Ovary (tissue), 9 donors: ENCODE data around the gene ZNF586. TPM values are rescaled to one million over a fixed set of nuclear protein-coding genes. Genes with fewer than 3 reads are reported as not detected.
"Not testable (repeated sequence)": the region's sequence is repeated elsewhere in the genome, so short reads cannot be mapped to it uniquely, and the experiment has no call there.

Experiments used
- DNase-seq, 5 donors: peaks; one replicate each; pipeline ENCODE4 v3.0.0-alpha.2; 2019 to 2020
- H3K27ac ChIP-seq, 2 donors: fragments of 200-600 bp; one replicate each; pipeline versions ENCODE4 v1.5.1 to v1.8.0; 2019 to 2022
- H3K27me3 ChIP-seq: fragments of 200-600 bp; one replicate; pipeline ENCODE4 v1.8.0; 2022
- H3K36me3 ChIP-seq: fragments of 200-600 bp; sonication (generic); one replicate; pipeline ENCODE4 v1.5.1; 2019
- H3K4me1 ChIP-seq: one replicate; pipeline ENCODE4 v1.8.1; 2013; ENCODE audit warnings: mild to moderate bottlenecking, moderate library complexity; ENCODE audit not compliant: insufficient read depth
- H3K4me3 ChIP-seq: fragments of 200-600 bp; sonication (generic); one replicate; pipeline ENCODE4 v1.5.1; 2017
- H3K9me3 ChIP-seq, 2 donors: fragments of 200-600 bp in 1 of 2; sonication (generic) in 1 of 2; one replicate each; pipeline versions ENCODE4 v1.5.1 to v1.8.1; 2013 to 2019; ENCODE audit warnings: mild to moderate bottlenecking in 1 of 2, moderate library complexity in 1 of 2
- EP300 ChIP-seq: sonication (generic); formaldehyde crosslinking; IDR thresholded peaks from one replicate; pipeline ENCODE4 v1.6.1; 2017; ENCODE audit warnings: antibody characterized with exemption
- POLR2A ChIP-seq: fragments of 450-650 bp; IDR thresholded peaks from one replicate; pipeline ENCODE4 v1.6.1; 2017; ENCODE audit warnings: antibody characterized with exemption, mild to moderate bottlenecking, moderate library complexity
- WGBS, 3 donors: extraction: QIAGEN DNeasy Blood & Tissue Kit in 1 of 3; methylation state at CpG; one replicate each; pipeline versions ENCODE4 v1.1.5 to v1.1.7; 2013 to 2017; 5-methylcytosine and 5-hydroxymethylcytosine counted together
- intact Hi-C, 4 donors: fragments of 100-400 bp; cut with DNase I; formaldehyde crosslinking; loops; one replicate each; pipeline versions ENCODE4 v1.11.0 to v1.15.1; 2022 to 2023
- polyA plus RNA-seq, 2 donors: library from polyadenylated mRNA; stranded (reverse); fragments of 200-250 nt in 1 of 2; fragments of 350-450 nt in 1 of 2; fragmentation: Illumina TruSeq in 1 of 2; extraction: RNeasy Lipid Tissue Mini Kit (QIAGEN cat#74804) in 1 of 2; gene quantifications; one replicate each; pipeline ENCODE4 v1.2.3, GENCODE V29; 2013 to 2014
- total RNA-seq, 7 donors: library from RNA; depleted of rRNA in 2 of 7; stranded (reverse); fragments of >200 nt in 2 of 7; fragmentation: NEBNext Ultra II Directional in 3 of 7; extraction: Animal tissue kit (Norgen Biotek cat#: 25700) in 3 of 7; gene quantifications; one replicate each; pipeline versions ENCODE4 v1.1.0 to v1.2.4, GENCODE V29; 2016 to 2023
- TF ChIP-seq, protein P1 (sequence below), 3 donors: fragments of 450-650 bp in 2 of 3; fragments of 200-600 bp in 1 of 3; IDR thresholded peaks; one replicate each; pipeline versions ENCODE4 v1.5.1 to v1.8.0; 2016 to 2022; ENCODE audit warnings: antibody characterized with exemption in 3 of 3, mild to moderate bottlenecking in 1 of 3
- donor health status: DM: no; HTN: no; CAD: no; lungs with moderate emphysema.
- donor health status: DM: no; HTN: no; CAD: no.
- donor health status: Bipolar disorder and iron deficiency.
- donor health status: DM: yes; HTN: yes; CAD: no.
- donor health status: DM: no; HTN: no; CAD: no.
- donor health status: DM: yes; HTN: yes; CAD: no.

The ZNF586 gene
- total and polyA plus RNA-seq, 9 donors = 7.9 to 21.7 (median 16.7) TPM

DNA sequence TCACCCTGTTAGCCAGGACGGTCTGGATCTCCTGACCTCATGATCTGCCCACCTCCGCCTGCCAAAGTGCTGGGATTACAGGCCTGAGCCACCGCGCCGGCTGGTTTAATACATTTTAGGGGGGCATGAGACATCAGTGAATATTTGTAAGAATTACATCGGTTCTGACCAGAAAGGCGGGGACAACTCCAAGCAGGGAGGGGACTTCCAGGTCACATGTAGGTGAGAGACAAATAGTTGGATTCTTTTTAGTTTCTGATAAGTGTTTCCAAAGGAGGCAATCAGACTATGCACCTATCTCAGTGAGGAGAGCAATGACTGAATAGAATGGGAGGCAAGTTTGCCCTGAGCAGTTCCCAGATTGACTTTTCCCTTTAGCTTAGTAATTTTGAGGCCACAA is 48.9 kb downstream of the ZNF586 start:
- Histone ChIP-seq H3K4me1 (peaks cover 8% of the 10 kb centered on the region), H3K4me3 (no peak overlapping the region), H3K27me3 (no peaks in the 10 kb centered on the region), H3K9me3 (no peaks in the 10 kb centered on the region), H3K27ac (no peak overlapping the region), H3K36me3 (no peaks in the 10 kb centered on the region)
- intact Hi-C loops = no loop called here
- WGBS, 3 donors = 88 to 93% (median 91%) methylated on average over 7 of the region's 7 CpGs
- DNase-seq = no peak
- TF ChIP-seq POLR2A = no peak
- TF ChIP-seq, protein P1, sequence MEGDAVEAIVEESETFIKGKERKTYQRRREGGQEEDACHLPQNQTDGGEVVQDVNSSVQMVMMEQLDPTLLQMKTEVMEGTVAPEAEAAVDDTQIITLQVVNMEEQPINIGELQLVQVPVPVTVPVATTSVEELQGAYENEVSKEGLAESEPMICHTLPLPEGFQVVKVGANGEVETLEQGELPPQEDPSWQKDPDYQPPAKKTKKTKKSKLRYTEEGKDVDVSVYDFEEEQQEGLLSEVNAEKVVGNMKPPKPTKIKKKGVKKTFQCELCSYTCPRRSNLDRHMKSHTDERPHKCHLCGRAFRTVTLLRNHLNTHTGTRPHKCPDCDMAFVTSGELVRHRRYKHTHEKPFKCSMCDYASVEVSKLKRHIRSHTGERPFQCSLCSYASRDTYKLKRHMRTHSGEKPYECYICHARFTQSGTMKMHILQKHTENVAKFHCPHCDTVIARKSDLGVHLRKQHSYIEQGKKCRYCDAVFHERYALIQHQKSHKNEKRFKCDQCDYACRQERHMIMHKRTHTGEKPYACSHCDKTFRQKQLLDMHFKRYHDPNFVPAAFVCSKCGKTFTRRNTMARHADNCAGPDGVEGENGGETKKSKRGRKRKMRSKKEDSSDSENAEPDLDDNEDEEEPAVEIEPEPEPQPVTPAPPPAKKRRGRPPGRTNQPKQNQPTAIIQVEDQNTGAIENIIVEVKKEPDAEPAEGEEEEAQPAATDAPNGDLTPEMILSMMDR (IDR thresholded peaks at IDR 0.05) = no peak
- TF ChIP-seq EP300 = no peak

DNA sequence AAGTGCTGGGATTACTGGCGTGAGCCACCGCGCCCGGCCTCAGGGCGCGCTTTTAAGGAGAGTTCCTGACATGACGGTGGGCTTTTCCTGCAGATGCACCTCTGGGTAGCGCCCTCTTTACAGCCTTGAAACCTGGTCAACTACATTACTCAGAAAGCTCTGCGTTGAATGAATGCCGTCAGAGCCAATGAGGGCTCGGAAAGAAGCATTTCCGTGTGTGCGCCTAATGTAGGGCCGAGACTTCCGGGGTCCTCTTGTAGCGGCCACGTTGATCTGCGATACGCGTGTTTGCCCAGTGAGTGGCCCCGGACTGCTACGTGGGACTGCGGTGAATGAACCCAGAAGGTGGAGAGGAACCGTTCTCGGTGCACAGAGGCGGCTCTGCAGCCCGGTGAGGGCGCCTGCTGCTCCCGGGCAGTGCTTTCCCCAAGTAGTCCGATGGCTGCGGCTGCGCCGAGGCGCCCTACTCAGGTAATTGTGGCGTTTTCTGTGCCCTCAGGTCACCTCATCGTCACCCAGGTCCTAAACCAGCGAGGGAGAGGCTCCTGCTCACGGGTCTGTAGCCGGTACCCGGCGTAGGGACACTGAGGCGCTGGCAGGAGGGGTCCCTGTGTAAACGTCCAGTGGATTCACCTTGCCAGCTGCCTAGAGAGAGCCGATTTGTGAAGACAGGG is 50.1 kb downstream of the ZNF586 start:
- intact Hi-C loops = no loop called here
- WGBS, 3 donors = 0% methylated on average over 43 to 44 of the region's 44 CpGs
- TF ChIP-seq POLR2A = peak; percentile 48
- no peak for TF ChIP-seq EP300
- no peaks in the 10 kb centered on the region for H3K9me3 ChIP-seq
- H3K4me1 ChIP-seq = peaks cover 4% of the 10 kb centered on the region
- no peaks in the 10 kb centered on the region for H3K27me3 ChIP-seq
- peak overlapping the region in 1 of 2 donors; percentile 26 for H3K27ac ChIP-seq
- peak overlapping the region; percentile 87 for H3K4me3 ChIP-seq
- no peaks in the 10 kb centered on the region for H3K36me3 ChIP-seq
- DNase-seq = peak; percentile 79 to 84 (median 81)

DNA sequence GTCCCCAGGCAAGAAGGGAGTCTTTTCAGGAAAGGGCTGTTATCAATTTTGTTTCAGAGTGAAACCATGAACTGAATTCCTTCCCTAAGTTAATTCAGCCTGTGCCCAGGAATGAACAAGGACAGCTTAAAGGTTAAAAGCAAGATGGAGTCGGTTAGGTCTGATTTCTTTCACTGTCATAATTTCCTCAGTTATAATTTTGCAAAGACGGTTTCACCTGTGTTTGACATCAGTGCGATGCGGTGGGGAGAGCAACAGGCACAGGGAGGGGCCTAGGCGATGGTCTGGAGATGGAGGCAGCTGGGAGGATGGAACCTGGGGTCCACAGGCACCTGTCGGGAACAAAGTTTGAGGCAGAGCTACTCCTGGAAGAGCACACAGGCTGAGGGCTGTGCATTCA is 51.1 kb downstream of the ZNF586 start:
- 47 to 69% (median 53%) methylated on average over 6 of the region's 6 CpGs for WGBS, 3 donors
- Histone ChIP-seq H3K4me1 (peaks cover 2% of the 10 kb centered on the region), H3K36me3 (no peaks in the 10 kb centered on the region), H3K4me3 (peak overlapping the region; percentile 87), H3K27me3 (no peaks in the 10 kb centered on the region), H3K9me3 (no peaks in the 10 kb centered on the region), H3K27ac (no peak overlapping the region)
- TF ChIP-seq, protein P1 (IDR thresholded peaks at IDR 0.05) = no peak
- no peak for TF ChIP-seq POLR2A
- TF ChIP-seq EP300 = no peak
- DNase-seq = no peak
- intact Hi-C loops = no loop called here

DNA sequence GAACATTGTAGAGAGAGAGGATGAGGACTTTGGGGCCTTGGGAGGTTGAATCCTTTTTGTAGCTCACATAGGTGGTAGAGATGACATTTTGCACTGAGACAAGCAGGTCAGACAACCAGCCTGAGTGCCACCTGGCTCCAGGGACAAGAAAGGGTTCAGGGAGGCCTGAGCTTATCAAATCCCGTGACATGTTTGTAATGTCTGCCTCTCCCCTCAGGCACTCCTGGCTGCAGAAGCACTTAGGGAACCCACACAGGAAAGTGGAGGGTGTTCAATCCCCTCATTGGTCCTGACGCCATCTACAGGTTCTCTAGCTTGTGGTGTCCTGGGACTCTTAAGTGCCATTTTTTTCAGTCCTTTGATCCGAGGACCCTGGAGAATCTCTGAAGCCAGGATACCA is 51.6 kb downstream of the ZNF586 start:
- H3K4me3 ChIP-seq, H3K36me3 ChIP-seq, H3K27me3 ChIP-seq, DNase-seq, H3K27ac ChIP-seq, intact Hi-C loops, H3K9me3 ChIP-seq, H3K4me1 ChIP-seq: not testable (repeated sequence)
- 55 to 77% (median 64%) methylated on average over 3 of the region's 3 CpGs for WGBS, 3 donors

DNA sequence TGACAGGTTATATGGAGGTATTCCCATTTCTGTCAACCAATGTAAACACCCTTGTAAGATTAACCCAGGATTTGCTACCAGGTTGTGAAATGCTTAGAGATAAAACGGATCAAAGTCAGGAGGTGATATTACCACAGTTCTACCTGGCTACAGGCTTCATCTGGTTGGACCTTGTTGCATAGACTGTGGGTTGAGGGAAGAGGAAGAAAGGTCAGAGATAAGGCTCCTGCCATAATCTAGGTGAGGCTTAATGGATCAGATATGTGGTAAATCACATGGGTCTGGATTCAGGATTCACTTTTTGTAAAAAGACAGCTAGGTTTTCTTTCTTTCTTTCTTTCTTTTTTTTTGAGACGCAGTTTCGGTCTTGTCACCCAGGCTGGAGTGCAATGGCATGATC is 52.0 kb downstream of the ZNF586 start:
- DNase-seq, H3K9me3 ChIP-seq, H3K36me3 ChIP-seq, H3K27me3 ChIP-seq, intact Hi-C loops, H3K4me1 ChIP-seq, H3K4me3 ChIP-seq, H3K27ac ChIP-seq: not testable (repeated sequence)
- 92 to 100% (median 100%) methylated on average over 2 to 3 of the region's 3 CpGs for WGBS, 3 donors

DNA sequence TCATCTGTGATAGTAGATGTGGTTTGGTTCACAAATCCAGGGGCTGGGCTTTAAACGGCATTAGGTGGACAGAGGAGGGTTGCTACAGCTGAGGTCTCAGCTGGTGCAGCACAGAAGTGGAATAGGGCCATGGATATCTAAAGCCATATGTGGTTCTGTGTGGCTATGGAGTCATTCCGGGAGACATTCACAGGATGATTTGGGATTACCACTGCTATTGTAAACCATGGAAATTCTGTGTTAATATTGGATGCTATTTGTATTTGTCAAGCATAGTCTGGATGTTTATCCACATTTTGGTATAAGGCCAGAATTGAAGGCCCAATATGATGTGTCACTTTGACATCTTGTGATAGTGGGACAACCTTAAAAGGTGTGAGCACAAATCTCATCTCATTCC is 53.7 kb downstream of the ZNF586 start:
- DNase-seq, H3K36me3 ChIP-seq, H3K4me3 ChIP-seq, H3K27me3 ChIP-seq, H3K4me1 ChIP-seq, H3K9me3 ChIP-seq, intact Hi-C loops, H3K27ac ChIP-seq: not testable (repeated sequence)
- WGBS, 3 donors = 60 to 77% (median 77%) methylated on average over 2 of the region's 2 CpGs

DNA sequence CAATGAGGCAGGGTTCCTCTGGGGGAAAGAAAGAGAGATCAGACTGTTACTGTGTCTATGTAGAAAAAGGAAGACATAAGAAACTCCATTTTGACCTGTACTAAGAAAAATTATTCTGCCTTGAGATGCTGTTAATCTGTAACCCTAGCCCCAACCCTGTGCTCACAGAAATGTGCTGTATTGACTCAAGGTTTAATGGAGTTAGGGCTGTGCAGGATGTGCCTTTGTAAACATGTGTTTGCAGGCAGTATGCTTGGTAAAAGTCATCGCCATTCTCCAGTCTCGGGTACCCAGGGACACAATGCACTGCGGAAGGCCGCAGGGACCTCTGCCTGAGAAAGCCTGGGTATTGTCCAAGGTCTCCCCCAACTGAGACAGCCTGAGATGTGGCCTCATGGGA is 54.1 kb downstream of the ZNF586 start:
- intact Hi-C loops = not testable (repeated sequence)
- 66 to 76% (median 75%) methylated on average over 4 of the region's 4 CpGs for WGBS, 3 donors

More for the DNA sequence above, 54.1 kb downstream of the ZNF586 start:
- not testable (repeated sequence) for H3K4me1 ChIP-seq, DNase-seq, H3K4me3 ChIP-seq, H3K36me3 ChIP-seq, H3K27me3 ChIP-seq, H3K27ac ChIP-seq, H3K9me3 ChIP-seq
